NCI-H1048 (cell line): ENCODE measurements around the gene WRAP73.

Experiments used
- DNase-seq: peaks from one replicate; lab custom pipeline; 2025; lab: John Stamatoyannopoulos, UW

The WRAP73 gene

GRCh38 chr1:3681898-3682806 is 32.2 kb upstream of the WRAP73 start:
- DNase-seq, result no peak

- DNase-seq, result no peak
Observed at GRCh38 chr1:3681231-3681897, 31.5 kb upstream of the WRAP73 start.

GRCh38 chr1:3680488-3681230 is 30.8 kb upstream of the WRAP73 start:
- no peak for DNase-seq

- no peak for DNase-seq
Observed at GRCh38 chr1:3679799-3680453, 30.0 kb upstream of the WRAP73 start.

- no peak for DNase-seq
Observed at GRCh38 chr1:3679098-3679555, 29.2 kb upstream of the WRAP73 start.

GRCh38 chr1:3678361-3679097 is 28.6 kb upstream of the WRAP73 start:
- no peak for DNase-seq

GRCh38 chr1:3677484-3677883 is 27.6 kb upstream of the WRAP73 start:
- no peak for DNase-seq

GRCh38 chr1:3676581-3677470 is 26.9 kb upstream of the WRAP73 start:
- DNase-seq, result no peak

GRCh38 chr1:3675436-3675835 is 25.5 kb upstream of the WRAP73 start:
- DNase-seq, result no peak

GRCh38 chr1:3674100-3675094 is 24.5 kb upstream of the WRAP73 start:
- DNase-seq, result no peak

GRCh38 chr1:3673381-3674099 is 23.6 kb upstream of the WRAP73 start:
- DNase-seq, result no peak

GRCh38 chr1:3672971-3673361 is 23.1 kb upstream of the WRAP73 start:
- DNase-seq, result no peak

GRCh38 chr1:3672231-3672970 is 22.5 kb upstream of the WRAP73 start:
- DNase-seq, result no peak

GRCh38 chr1:3671371-3672180 is 21.7 kb upstream of the WRAP73 start:
- no peak for DNase-seq

GRCh38 chr1:3670823-3671265 is 20.9 kb upstream of the WRAP73 start:
- no peak for DNase-seq

- DNase-seq, result no peak
Observed at GRCh38 chr1:3669971-3670431, 20.1 kb upstream of the WRAP73 start.

- DNase-seq, result no peak
Observed at GRCh38 chr1:3669421-3669821, 19.5 kb upstream of the WRAP73 start.
